ENCODE measurements around the gene FGF12.
"Not testable (repeated sequence)": the region's sequence is repeated elsewhere in the genome, so short reads cannot be mapped to it uniquely, and the experiment has no call there.

FGF12 gene

GRCh38 chr3:192727032-192727847 is at the start of gene FGF12:
TSS of gene FGF12 (minus strand) at chr3:192727541.
- no peak for DNase-seq (ENCODE audit: low read depth)

- DNase-seq (ENCODE audit: low read depth) = not testable (repeated sequence)
Measured at GRCh38 chr3:192774341-192774740, 47.0 kb upstream of the FGF12 start.

GRCh38 chr3:192772240-192772894 is 45.0 kb upstream of the FGF12 start:
- DNase-seq (ENCODE audit: low read depth) = no peak

- no peak for DNase-seq (ENCODE audit: low read depth)
Measured at GRCh38 chr3:192758654-192759053, 31.3 kb upstream of the FGF12 start.

GRCh38 chr3:192751148-192751547 is 23.8 kb upstream of the FGF12 start:
- no peak for DNase-seq (ENCODE audit: low read depth)

GRCh38 chr3:192750201-192750600 is 22.9 kb upstream of the FGF12 start:
- DNase-seq (ENCODE audit: low read depth) = no peak

GRCh38 chr3:192747746-192748145 is 20.4 kb upstream of the FGF12 start:
- DNase-seq (ENCODE audit: low read depth) = no peak

GRCh38 chr3:192747145-192747544 is 19.8 kb upstream of the FGF12 start:
- DNase-seq (ENCODE audit: low read depth) = no peak

- DNase-seq (ENCODE audit: low read depth) = no peak
Measured at GRCh38 chr3:192745150-192745549, 17.8 kb upstream of the FGF12 start.

- DNase-seq (ENCODE audit: low read depth) = not testable (repeated sequence)
Measured at GRCh38 chr3:192744604-192745003, 17.3 kb upstream of the FGF12 start.

GRCh38 chr3:192737506-192737905 is 10.2 kb upstream of the FGF12 start:
- DNase-seq (ENCODE audit: low read depth) = no peak

GRCh38 chr3:192731233-192731632 is 3.9 kb upstream of the FGF12 start:
- DNase-seq (ENCODE audit: low read depth) = no peak

- DNase-seq (ENCODE audit: low read depth) = no peak
Measured at GRCh38 chr3:192726385-192726784, 956 bp downstream of the FGF12 start.

GRCh38 chr3:192719964-192720363 is 7.4 kb downstream of the FGF12 start:
- no peak for DNase-seq (ENCODE audit: low read depth)

- DNase-seq (ENCODE audit: low read depth) = no peak
Measured at GRCh38 chr3:192718156-192718555, 9.2 kb downstream of the FGF12 start.

- no peak for DNase-seq (ENCODE audit: low read depth)
Measured at GRCh38 chr3:192715126-192715525, 12.2 kb downstream of the FGF12 start.

GRCh38 chr3:192711126-192711525 is 16.2 kb downstream of the FGF12 start:
- DNase-seq (ENCODE audit: low read depth) = not testable (repeated sequence)

- DNase-seq (ENCODE audit: low read depth) = no peak
Measured at GRCh38 chr3:192710366-192710765, 17.0 kb downstream of the FGF12 start.

GRCh38 chr3:192706272-192706671 is 21.1 kb downstream of the FGF12 start:
- DNase-seq (ENCODE audit: low read depth) = no peak

GRCh38 chr3:192700885-192701284 is 26.5 kb downstream of the FGF12 start:
- no peak for DNase-seq (ENCODE audit: low read depth)

GRCh38 chr3:192696943-192697587 is 30.3 kb downstream of the FGF12 start:
- DNase-seq (ENCODE audit: low read depth) = no peak

- DNase-seq (ENCODE audit: low read depth) = no peak
Measured at GRCh38 chr3:192687488-192688152, 39.7 kb downstream of the FGF12 start.
